Measurements from ENCODE around the gene RBM20.
"Not testable (repeated sequence)": the region's sequence is repeated elsewhere in the genome, so short reads cannot be mapped to it uniquely, and the experiment has no call there.

Gene RBM20

DNA sequence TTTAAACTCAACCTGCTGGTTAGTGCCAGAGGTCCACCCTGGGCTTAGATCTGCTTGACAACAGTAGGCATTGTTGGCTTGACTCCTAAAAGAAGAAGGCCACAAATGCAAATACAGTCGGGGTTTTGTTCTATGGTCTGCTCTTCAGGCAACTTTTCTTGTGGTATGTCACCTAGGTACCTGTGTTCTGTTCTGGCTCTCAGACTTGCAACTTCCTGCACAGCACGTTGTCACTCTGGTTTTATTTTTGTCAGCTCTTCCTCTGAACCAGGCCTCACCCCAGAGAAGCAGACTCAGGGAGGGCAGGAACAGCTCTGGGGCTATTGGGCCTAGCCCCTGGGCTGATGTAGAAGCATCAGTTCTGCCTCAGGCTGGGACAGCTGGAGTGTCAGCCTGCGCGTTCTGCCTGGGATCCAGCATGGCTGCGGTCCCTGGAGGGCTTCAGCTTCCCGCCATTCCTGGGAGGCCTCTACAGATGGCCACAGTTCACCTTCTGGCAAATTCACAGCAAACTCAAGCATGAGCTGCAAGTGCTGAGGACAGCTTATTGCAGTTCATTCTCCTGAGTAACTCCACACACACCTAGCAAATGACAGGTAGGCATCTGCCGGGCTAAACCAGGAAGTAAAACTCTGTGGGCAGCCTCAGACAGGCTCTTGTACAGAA is 216.6 kb downstream of the RBM20 start:
- peak; percentile 46 for DNase-seq

DNA sequence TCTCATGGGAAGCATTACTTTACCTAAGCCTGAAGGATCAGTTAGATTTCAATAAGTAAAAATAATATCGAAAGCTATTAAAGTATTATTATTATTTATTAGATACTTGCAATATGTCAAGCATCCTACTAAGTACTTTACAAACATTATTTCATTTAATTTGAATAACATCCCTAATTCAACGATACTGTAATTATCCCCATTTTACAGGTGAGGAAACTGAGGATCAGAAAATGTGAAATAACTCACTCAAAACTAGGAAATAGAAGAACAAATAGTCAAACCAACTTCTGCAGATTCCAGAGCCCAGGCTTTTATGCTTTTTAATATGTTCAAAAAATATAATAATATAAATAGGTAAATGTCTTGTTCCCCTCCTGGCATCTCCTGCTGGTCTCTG is 217.3 kb downstream of the RBM20 start:
- DNase-seq = no peak

DNA sequence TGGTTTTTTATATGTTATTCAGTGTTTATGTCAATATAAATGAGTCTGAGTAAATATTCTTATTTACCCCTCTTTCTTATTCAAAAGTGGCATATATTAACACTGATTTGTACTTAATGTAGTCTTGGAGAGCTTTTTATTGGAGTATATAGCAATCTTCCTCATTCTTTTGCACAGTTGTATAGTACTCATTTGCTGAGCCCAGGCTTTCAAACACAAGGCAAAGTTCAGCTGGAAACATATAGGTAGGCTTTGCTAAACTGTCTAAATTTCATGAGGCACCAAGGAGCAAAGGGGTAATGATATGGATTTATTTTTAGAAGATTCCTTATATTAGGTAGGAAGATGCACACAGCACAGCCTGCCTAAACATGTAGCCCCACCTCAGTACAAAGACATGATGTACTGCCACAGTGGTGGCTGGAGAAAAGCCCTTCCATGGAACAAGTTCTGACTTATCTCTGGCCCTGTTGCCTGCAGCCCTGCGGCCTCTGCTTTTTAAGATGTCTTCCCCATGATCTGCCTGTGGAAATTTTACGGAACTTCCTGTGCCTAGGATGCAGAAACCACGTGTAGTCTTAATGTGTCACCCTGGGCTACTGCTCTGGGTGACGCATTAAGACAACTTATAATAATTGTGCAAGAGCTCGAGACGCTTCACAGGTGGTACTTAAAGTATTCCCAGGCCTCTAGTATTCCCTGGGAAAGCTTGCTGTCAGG is 218.0 kb downstream of the RBM20 start:
- DNase-seq = no peak

DNA sequence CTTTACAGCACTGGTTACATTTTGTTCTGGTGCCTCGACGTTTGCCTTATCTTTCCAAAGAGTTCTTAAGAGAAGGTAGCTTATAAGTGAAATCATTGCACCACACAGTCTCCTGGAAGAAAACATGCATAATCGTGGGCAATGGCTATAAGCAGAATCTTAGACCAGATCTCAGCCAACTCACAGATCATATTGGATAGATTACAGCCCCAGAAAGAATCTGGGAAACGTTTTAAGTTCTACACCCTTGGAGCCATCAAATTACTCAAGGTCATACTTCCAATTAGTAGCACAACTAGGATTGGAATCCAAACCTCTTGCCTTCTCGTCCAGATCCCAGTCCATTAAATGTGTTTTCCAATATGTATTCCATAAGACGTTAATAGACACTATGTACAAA is 218.8 kb downstream of the RBM20 start:
- DNase-seq = no peak

DNA sequence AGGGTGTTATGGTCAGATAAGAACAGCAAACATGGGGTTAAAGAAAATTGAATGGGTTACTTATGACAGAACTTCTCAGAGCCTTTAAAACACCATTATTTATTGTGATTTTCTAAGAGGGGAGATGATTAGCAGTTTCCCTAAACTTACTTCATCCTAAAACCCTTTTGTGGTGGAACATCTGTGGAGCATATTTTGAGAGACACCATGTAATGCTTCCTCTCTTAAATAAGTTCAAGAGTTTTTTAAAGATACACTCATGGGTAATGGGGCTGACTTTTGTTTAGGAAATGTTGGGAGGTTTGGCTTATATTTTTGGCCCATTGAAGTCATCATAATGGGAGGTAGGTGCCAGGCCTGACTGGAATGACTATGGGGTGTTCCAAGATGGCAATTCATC is 219.2 kb downstream of the RBM20 start:
- no peak for DNase-seq

DNA sequence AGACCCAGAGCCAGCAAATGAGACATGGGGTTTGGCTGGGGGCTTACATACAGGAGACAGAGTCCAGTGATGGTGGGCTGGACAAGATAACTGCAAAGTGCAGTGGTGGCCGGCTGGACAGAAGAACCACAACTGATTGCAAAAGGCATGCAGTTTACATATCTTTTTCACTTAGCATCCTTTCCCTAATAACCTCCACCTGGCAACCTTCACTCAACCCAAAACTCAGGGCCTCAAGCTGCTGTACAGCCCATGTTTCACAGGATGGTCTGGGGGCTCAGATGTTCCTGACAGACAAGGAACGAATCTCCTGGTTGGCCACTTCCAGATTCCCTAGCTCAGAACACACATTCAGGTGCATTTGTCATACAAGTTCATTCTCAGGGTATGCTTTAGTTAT is 219.8 kb downstream of the RBM20 start:
- DNase-seq = no peak

DNA sequence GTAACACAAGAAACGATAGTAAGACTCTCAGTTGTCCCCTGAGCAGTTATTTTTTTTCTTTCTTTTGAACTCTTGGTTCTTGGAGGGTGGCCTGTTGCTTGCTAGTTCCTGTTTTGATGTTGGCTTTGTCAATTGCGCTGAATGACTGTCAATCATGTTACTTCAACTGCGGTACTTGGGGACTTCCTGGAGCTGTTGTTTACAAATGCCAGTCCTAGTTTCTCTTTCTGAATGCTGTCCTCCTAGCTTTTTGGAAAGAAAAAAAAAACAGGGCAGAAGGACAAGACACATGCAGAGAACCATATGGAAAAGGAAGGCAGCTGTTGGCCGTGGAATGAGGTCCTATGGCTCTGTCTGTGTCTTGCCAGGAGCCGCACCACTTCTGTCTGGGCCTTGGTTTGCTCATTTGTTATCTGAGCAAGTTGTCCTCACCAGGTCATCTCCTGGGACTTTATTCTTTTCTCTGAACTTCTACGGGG is 220.6 kb downstream of the RBM20 start:
- peak; percentile 88 for DNase-seq

DNA sequence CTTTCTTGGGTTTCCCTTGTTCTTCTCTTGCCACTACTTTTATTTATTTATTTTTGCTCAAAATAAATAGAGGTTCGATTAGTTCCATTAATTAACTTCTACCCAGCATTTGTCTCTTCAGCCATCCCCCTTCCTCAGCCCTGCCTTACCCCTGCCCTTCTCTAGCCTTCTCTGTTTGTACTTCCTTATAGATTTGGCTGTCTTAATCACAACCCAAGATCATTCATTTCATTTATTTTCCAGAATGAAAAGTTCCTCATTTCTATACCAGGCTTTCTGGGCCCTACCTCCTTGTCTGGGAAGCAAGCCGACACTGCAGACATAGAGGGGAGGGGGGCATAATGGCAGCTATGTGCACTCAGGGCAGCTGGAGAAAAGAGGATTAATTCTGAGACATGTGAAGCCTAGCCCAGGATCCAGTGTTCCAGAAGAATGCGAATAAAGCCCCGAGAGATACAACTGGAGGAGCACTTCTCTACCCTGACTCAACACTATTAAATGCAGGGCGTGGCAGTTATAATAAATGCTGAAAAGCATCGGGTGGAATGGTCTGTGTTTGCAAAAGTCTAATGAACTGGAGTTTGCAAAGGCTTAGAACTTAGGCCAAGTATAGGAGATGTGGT is 221.2 kb downstream of the RBM20 start:
- DNase-seq = no peak

DNA sequence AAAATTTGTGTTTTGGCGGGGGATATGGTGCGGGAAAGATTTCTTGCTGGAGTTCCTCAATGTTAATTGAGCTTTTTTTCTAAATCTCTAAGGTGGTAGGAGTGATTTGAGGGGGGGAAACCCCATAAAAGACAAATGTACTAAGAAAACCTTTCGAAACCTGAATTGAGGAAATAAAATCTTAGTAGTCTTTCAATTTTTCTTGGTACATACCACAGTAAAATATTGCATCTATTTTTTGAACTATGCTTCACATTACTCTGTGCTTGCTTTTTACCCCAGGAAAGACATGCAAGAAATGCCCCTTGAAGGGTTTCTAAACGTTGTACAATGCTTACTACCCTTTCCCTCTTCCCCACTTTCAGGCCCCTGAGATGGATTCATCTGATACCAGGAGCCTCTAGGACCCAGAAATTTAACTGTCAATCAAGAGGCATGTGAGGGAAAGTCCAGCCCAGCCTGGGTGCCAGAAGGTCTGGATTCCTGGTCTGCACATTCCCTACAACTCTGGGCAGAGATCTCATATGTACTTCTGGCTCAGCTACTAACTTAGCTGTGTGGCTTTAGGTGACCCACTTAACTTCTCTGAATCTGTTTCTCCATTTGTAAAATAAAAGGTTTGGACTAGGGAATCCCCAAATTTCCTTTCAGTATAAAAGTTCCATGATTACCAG is 221.8 kb downstream of the RBM20 start:
- no peak for DNase-seq

DNA sequence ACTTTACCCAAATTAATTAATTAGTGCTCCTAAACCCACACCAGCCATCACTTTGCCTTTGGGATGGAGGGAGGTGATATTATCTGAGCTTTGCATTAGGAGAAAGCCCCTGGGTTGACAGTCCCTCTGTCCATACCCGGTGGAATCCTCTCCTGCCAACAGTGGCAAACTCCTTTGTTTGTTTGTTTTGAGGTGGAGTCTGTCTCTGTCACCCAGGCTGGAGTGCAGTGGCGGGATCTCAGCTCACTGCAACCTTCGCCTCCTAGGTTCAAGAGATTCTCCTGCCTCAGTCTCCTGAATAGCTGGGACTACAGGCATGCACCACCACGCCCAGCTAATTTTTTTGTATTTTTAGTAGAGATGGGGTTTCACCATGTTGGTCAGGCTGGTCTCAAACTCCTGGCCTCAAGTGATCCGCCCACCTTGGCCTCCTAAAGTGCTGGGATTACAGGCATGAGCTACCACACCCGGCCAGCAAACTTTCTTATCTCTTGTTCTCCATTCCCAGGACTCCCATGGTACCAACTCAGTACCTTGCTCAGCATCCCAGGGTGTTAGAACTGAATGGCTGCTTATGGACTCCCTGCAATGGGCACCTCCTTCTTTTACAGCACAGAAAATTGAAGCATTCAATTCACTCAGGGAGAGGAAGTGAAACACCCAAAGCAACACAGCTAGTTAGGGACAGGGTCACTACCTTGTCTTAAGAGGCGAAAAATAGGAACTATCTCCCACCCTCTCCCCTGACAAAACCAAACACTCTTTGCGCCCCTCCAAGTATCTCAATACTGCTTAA is 223.1 kb downstream of the RBM20 start:
- DNase-seq = not testable (repeated sequence)

DNA sequence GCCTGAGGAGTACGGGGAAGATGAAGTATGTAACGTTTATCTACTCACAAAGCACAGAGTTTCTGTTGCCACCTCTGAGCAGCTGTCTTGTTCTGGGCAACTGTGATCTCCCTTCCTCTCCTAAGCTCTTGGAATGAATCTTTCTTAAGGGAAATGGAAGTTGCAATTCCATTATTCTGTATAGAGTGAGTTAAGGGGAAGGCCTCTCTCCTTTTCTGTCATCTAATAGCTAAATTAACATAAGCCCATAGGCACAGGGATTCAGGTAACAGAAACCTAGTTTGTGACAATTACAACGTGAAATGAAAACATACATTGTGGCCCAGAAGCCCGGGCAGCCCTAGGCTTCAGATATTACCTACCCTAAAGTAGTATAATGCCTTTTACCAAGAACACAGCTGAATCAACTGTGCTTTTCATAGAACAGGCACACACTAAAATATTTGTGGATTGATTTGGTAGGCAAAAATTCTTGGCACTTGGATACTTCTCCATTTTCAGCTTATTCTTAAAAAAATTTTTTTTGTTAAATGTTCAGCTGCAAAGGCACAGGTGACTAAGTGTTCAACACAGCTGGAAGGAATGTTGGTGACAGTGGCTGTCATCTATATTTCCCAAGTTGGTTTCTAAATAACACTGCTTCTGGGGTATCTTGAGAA is 223.8 kb downstream of the RBM20 start:
- no peak for DNase-seq

DNA sequence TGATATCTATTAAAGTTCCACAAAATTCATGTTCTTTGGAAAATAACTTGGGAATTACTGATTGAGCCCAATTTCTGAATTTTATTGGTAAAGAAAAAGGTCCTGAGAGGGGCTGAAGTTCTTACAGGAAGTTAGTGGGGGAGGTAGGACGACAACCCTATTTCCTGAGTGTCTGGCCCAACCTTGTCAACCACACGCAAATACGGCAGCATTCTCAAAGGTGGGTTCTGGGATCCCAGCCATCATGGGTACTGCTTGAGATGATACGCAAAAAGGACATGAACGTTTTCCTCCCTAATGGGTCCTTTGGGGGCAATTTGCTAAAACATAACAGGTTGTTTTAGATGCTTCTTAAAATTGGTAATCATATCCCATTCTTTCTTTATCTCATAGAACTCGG is 224.8 kb downstream of the RBM20 start:
- DNase-seq = peak; percentile 43

DNA sequence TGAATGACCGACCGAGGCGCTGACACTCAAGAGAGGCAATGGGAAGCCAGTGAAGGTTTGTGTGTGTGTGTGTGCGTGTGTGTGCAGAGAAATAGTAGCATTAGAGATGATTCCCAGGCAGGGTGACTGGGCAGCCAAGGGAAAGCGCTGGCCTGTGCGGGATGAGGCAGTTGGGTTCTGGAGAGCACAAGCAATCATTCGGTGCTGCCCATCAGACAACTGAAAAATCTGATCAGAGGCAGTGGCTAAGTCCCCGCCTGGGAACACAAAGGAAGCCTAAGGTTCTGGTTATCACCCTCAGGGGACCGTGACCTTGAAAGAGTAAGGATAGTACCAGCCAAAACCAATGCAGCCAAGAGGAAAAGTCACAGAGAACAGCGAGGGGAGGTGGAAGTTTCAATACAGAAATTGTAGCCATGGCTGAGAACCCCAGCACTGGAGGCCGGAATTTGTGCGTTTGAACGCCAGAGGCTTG is 226.7 kb downstream of the RBM20 start:
- DNase-seq = no peak

DNA sequence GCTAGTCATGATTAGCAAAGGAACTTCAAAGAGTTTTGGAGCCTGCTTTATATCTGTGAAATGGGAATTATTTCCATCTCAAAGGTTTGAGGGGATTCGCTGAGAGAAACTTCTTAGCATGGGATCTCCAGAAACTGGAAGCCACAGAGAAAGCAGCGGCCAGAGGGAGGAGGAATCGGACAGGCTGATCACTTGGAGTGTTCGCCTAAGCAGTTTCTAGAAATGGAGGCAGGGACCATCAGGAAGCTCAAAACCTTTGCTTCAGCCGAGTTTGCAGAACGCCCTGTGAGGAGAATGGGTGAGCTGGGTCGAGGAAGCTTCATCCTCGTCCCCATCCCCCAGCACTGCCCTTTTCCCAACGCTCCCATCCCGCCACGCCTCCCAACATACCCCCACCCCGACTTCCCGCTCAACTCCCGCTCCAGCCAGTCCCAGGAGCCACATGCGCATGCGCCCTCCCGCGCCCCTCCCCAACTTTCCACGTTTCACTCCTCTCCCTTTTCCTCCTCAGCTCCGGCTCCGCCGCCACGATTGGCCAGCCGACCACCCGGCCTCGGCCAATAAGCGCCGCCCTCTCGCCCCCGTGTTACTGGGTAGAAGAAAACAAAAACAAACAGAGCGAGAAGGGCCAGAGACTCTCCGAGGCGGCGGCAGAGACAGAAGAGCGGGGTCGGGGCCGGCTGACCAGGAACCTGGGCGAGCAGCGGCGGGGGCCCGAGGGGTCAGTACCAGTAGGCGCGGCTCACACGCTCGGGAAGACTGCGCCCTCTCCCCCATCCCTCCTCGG is 227.4 kb downstream of the RBM20 start, which contains the start of gene PDCD4:
Gene PDCD4 (plus strand): TSS at position 631 of the 787 bp plus-strand sequence. CDS start 4,100 bp downstream, outside the sequence.
- peak; percentile 98 for DNase-seq

DNA sequence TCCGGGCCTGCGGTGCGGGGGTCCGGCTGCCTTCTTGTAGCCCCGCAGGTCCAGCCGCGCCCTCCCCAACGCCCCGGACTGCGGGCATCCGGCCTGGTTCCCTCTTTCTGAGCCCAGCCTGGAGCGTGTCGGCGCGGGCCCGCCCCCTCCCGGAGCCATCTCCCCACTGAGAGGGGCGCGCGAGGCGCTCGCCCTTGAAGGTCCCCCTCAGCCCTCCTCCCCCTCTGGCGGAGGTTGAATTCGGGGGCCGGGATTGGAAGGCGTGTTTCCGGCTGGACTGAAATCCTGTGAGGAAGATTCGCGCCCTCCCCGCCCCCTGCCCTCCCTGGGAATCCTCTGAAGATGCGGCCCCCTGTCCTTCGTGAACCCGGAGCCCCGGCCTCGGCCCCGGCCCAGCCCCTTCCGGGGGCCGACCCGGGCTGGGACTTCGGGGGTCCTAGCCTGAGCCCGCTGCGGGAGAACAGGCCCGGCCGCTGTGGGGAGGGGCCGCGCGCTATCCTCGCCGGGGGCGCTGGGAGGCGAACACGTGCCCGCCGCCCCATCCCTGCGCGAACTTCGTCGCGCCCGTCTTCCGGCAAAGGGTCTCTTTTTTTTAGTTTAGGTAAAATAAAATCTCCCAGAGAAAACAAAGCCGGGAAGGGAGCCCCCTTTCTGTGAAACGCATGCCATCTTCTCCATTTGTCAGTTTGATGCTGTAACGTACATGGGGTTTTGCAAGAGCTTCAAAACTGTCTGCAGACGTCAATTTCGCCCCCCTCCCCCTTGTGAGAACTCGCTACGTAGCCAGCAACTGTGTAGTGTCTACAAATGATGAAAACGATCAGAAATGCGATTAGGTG is 228.2 kb downstream of the RBM20 start:
- DNase-seq = peak; percentile 79

DNA sequence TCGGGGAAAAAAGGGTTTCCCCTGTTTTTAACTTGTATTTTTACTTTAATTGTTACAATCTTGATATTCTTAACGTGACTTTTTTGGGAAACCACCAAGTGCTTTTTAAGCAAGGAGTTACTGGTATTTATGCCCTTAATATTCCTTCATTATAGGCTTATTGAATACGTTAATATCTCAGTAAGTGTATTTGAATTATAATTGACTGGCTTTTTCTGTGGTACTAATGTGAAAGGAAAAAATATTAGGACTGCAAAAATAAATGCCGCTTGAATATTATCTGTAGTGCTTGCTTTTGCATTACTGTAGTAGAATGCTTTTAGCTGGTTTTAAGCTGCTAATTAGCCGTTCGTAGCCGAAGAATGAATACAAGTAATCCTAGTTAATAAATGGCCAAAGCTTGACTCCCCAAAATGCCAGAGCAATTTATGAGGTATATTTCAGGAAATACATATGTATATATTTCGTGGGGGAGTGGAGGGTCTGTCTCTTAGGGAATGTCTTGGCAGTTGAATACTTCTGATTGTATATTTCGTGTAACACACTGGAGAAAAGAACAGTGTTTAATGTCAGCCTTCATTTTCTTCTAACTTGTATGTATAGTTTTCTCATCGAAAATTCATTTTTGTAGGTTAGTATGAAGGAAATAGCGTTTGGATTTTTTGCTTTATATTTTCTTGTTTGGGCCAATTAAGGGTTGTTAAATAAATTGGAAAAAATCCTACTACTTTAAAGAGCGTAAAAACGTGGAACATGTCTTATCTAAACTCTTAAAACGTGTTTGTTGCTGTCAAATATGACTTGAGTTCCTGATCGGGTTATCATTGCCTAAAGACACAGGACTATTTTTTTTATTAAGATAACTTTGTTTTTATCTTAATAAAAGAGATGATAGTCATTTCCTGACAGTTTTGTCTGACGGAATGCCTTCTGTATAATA is 229.1 kb downstream of the RBM20 start:
- DNase-seq = no peak

DNA sequence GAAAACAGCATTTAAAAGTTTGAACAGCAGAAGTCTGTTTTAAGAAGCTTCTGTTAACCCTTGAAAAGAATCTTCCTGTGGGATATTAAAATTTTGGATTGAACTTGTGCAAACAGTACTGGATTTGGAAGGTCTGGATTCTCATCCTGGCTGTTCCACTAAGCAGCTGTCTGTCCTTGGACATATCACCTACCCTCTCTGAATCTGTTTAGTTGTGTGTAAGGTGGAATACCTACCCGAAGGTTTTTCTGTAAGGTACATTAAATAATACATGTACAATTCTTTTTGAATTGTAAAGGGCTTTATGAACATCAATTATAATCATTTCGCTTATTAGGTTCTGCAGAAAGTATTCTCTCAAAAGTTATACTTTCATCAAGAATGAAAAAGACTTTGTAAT is 229.8 kb downstream of the RBM20 start:
- DNase-seq = no peak

DNA sequence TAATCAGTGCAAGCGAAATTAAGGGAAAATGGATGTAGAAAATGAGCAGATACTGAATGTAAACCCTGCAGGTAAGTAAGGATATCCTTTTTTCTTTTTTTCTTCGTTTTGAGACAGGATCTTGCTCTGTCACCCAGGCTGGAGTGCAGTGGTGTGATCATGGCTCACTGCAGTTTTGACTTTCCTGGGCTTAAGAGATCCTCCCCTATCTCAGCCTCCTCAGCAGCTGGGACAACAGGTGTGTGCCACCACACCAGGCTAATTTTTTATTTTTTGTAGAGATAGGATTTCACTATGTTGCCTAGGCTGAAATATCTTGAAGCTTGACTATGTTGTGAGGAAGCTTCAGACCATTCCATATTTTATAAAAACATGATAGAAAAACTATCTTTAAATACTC is 231.9 kb downstream of the RBM20 start:
- no peak for DNase-seq

DNA sequence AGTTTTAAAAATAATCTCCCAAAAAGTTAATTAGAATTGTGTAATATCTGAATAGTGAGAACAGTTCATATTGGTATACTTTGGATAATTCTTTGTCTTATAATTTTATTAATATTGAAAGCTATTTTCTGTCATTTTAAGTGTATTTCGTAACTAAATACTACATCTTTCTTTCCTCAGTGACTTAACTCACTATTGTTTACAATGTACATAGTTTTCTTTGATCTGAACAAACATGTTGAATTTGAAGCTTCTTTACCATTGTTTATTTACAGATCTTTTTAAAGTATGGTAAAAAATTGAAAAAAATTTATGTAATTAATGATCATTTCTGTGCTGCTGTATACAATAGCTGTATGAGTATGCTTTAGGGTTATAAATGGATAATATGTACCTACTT is 232.7 kb downstream of the RBM20 start:
- DNase-seq = no peak
